HEK293 (cell line): Measurements from ENCODE around the gene YWHAG.

ENCODE experiments used
- ZBTB21 ChIP-seq: fragments of 450-650 bp; formaldehyde crosslinking; IDR thresholded peaks from 2 replicates; pipeline ENCODE4 v1.5.1; 2017; ENCODE audit warnings: missing biosample characterization, missing genetic modification characterization
- ZNF274 ChIP-seq, 2 experiments: fragments of 200-500 bp in 1 of 2; fragments of 450-650 bp in 1 of 2; sonication (Bioruptor generic) in 1 of 2; formaldehyde crosslinking in 1 of 2; IDR thresholded peaks; 2 replicates each; pipeline versions ENCODE4 v1.5.1 to v1.6.1; 2014 to 2016; ENCODE audit warnings: borderline replicate concordance in 1 of 2, inconsistent platforms in 1 of 2, low read length in 1 of 2, missing biosample characterization in 1 of 2, missing genetic modification characterization in 1 of 2
- ZNF76 ChIP-seq: fragments of 450-650 bp; formaldehyde crosslinking; IDR thresholded peaks from 2 replicates; pipeline ENCODE4; 2016; ENCODE audit warnings: low read depth, missing biosample characterization, missing genetic modification characterization, borderline replicate concordance
- TF ChIP-seq, protein P1 (sequence below): fragments of 450-650 bp; formaldehyde crosslinking; IDR thresholded peaks from 2 replicates; pipeline ENCODE4 v1.5.1; 2016; ENCODE audit warnings: missing biosample characterization, missing genetic modification characterization

DNA sequence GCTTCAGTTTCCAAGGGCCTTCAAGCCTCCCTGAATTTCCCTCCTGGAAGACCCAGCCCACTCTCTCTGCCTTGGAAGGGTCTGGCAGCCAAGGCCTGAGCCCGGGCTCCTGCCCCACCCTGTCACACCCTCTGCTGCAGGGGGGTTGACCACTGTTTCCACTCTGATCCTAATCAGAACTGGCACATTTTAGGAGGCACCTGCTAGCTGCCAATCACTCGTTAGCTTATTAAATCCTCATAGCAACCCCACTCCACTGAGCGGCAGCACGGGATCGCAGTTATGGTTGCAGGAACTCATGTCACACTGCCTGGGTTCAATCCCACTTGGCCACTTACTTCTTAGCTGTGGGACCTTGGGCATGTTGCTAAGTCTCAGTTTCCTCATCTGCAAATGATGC lies 43.4 kb downstream of the YWHAG start:
- TF ChIP-seq ZBTB21 (no peak), ZNF274 (IDR thresholded peaks at IDR 0.05; ENCODE audit: low read length) (no peak), ZNF274 (tag by site-specific recombination; IDR thresholded peaks at IDR 0.05; ENCODE audit: borderline replicate concordance) (no peak), ZNF76 (tag by site-specific recombination) (no peak)
- TF ChIP-seq, protein P1, sequence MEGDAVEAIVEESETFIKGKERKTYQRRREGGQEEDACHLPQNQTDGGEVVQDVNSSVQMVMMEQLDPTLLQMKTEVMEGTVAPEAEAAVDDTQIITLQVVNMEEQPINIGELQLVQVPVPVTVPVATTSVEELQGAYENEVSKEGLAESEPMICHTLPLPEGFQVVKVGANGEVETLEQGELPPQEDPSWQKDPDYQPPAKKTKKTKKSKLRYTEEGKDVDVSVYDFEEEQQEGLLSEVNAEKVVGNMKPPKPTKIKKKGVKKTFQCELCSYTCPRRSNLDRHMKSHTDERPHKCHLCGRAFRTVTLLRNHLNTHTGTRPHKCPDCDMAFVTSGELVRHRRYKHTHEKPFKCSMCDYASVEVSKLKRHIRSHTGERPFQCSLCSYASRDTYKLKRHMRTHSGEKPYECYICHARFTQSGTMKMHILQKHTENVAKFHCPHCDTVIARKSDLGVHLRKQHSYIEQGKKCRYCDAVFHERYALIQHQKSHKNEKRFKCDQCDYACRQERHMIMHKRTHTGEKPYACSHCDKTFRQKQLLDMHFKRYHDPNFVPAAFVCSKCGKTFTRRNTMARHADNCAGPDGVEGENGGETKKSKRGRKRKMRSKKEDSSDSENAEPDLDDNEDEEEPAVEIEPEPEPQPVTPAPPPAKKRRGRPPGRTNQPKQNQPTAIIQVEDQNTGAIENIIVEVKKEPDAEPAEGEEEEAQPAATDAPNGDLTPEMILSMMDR (tag by site-specific recombination) = no peak
